Panc1 (cell line): ENCODE measurements around the gene CENPB. TPM values are rescaled to one million over a fixed set of nuclear protein-coding genes. Genes with fewer than 3 reads are reported as not detected.

Experiments
- ATAC-seq: fragments of 200-7000 bp; cut with Tn5 transposase; 2 replicates; pipeline ENCODE4 v1.9.1; 2020; ENCODE audit warnings: mild to moderate bottlenecking, moderate library complexity
- BruUV-seq: library from RNA; stranded (reverse); fragments of 400-500 nt; replicated peaks from 2 replicates; lab custom pipeline; 2021; lab: Mats Ljungman, UMichigan
- CTCF ChIA-PET: fragments of 300-600 bp; sonication (Branson Sonifier 250); formaldehyde crosslinking; loops from one replicate; lab custom pipeline; 2022; ENCODE audit warnings: antibody characterized with exemption; lab: Charles Lee
- POLR2A ChIA-PET: fragments of 300-600 bp; sonication (Branson Sonifier 250); formaldehyde crosslinking; loops from one replicate; lab custom pipeline; 2022; ENCODE audit warnings: antibody characterized with exemption; lab: Charles Lee
- DNase-seq: peaks from one replicate; pipeline ENCODE4 v3.0.0-alpha.2; 2010; ENCODE audit warnings: low read depth, low spot score
- H3K27ac ChIP-seq: 2 replicates; pipeline ENCODE4 v1.5.1; 2011; ENCODE audit warnings: mild to moderate bottlenecking, low read length, inconsistent platforms
- H3K27me3 ChIP-seq: fragments of 200-500 bp; sonication (Bioruptor generic); 2 replicates; pipeline ENCODE4 v1.6.0; 2014; ENCODE audit warnings: low read length, inconsistent platforms; ENCODE audit not compliant: control insufficient read depth, insufficient read depth
- H3K36me3 ChIP-seq: fragments of 200-500 bp; sonication (Bioruptor generic); 2 replicates; pipeline ENCODE4 v1.5.1; 2014; ENCODE audit warnings: inconsistent platforms, mild to moderate bottlenecking, low read length, moderate library complexity; ENCODE audit not compliant: control insufficient read depth, insufficient read depth
- H3K4me1 ChIP-seq: 2 replicates; pipeline ENCODE4 v1.5.1; 2011; ENCODE audit warnings: inconsistent platforms, mild to moderate bottlenecking, low read length, moderate library complexity; ENCODE audit not compliant: control insufficient read depth, insufficient read depth
- H3K4me3 ChIP-seq, 2 experiments: 2 replicates each; pipeline ENCODE4 v1.5.1; 2011 to 2012; ENCODE audit warnings: low read depth in 2 of 2, low read length in 2 of 2, mild to moderate bottlenecking in 2 of 2, inconsistent platforms in 1 of 2, moderate library complexity in 1 of 2
- H3K9me3 ChIP-seq: fragments of 200-500 bp; sonication (Bioruptor generic); 2 replicates; pipeline ENCODE4 v1.5.1; 2014; ENCODE audit warnings: low read depth, mild to moderate bottlenecking, inconsistent platforms, low read length, moderate library complexity; ENCODE audit not compliant: control insufficient read depth, insufficient read depth
- POLR2AphosphoS5 ChIP-seq: IDR thresholded peaks from 2 replicates; pipeline ENCODE4 v1.6.1; 2012; ENCODE audit warnings: mild to moderate bottlenecking, low read depth, low read length, moderate library complexity
- SIN3A ChIP-seq: IDR thresholded peaks from 2 replicates; pipeline ENCODE4 v1.6.1; 2012; ENCODE audit warnings: low read depth, mild to moderate bottlenecking, low read length, moderate library complexity, borderline replicate concordance; ENCODE audit not compliant: insufficient read depth
- TCF7L2 ChIP-seq: IDR thresholded peaks from 2 replicates; pipeline ENCODE4 v1.6.1; 2011; ENCODE audit warnings: mild to moderate bottlenecking, low read depth, low read length, inconsistent platforms
- in situ Hi-C: cut with HindIII; loops from 2 replicates; pipeline ENCODE4 v1.10.0; 2016; ENCODE audit warnings: low sequenced_read_pairs, low pct_unique_long_range_greater_than_20kb
- intact Hi-C: fragments of 100-400 bp; cut with micrococcal nuclease; formaldehyde crosslinking; loops from one replicate; pipeline ENCODE4 v1.10.0; 2022; ENCODE audit not compliant: unreplicated experiment
- total RNA-seq: library from RNA; stranded (reverse); gene quantifications from one replicate; pipeline ENCODE4 v1.2.1, GENCODE V29; 2021; ENCODE audit not compliant: unreplicated experiment
- TF ChIP-seq, protein P1 (sequence below): fragments of 450-650 bp; IDR thresholded peaks from 2 replicates; pipeline ENCODE4 v1.5.1; 2017; ENCODE audit warnings: mild to moderate bottlenecking
- TF ChIP-seq, protein P2 (sequence below), 2 experiments: IDR thresholded peaks; 2 replicates each; pipeline ENCODE4 v1.6.1; 2011 to 2012; ENCODE audit warnings: low read depth in 2 of 2, control low read depth in 1 of 2, low read length in 1 of 2, mild to moderate bottlenecking in 1 of 2, moderate library complexity in 1 of 2; ENCODE audit not compliant: insufficient read depth in 1 of 2

The CENPB gene
- total RNA-seq, 1 experiment from 2014 or later = 154 TPM

DNA sequence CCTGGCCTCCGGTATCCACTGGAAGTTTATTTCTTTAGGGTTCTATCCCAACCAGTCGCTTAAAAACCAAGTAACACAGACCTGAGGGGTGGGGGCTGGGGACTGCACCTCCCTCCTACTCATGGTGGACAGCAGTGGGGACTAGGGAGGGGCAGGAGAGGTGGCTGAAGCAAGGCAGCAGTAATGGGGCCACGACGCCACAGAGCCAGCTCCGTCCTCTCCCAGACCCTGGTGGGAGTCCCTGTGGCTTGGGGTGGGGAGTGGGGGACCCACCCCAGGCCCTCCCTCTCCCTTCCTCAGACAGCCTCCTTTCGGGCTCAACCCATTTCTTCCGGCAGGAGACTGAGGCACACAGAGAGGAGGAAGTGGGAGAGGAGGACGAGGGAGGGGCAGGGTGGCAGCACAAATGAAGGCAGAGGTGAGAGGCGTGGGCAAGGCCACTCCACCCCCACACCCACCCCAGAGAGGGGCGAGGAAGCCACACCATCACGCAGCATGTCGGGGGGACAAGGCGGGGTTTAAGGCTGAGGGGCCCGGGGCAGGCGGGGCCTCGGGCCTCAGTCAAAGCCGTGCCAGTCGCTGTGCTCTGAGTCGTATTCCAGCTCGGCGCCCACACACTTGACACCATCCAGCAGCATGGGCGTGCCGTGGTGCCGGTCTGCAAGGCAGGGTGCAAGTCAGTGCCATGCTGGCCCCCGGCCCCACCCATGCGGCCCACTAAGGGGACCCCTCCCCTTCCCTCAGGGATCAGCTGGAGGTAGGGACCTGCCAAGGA is 32.9 kb downstream of the CENPB start:
- POLR2A ChIA-PET = no interaction called here

DNA sequence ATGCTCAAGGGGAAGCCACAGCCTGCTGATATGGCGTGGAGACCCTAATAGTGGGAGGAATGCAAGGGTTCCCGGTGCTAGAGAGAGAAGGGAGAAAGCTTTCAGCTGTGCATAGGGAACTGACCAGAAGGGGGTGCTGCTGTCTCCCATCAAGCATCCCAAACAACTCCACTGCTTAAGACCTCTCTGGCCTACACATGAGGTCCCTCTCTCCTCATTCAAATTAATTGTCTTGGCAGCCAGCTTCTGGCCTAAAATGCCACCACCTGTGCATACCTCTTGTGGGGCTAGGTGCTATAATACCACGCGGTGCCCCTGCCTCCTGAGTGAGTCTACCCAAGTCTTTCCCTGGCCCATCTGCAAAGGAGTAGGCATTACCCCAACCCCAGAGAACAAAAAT is 33.4 kb downstream of the CENPB start:
- in situ Hi-C loops = no loop called here
- CTCF ChIA-PET = interaction anchor here (0.5 to 1.7 kb wide), 6 partner anchors 15 to 214 kb away, joined by 3 to 11 read pairs (median 6); partner anchors contain the start of genes ADISSP and SPEF1
- peaks cover 6% of the 10 kb centered on the region for H3K27me3 ChIP-seq
- ATAC-seq (peak; percentile 64), DNase-seq (no peak)
- no peaks in the 10 kb centered on the region for H3K9me3 ChIP-seq
- intact Hi-C loops = loop anchor here (1.0 kb wide), 1 partner anchor 28 kb away; the partner anchor contains the start of gene SPEF1
- H3K27ac ChIP-seq = no peak overlapping the region
- no peaks in the 10 kb centered on the region for H3K36me3 ChIP-seq
- BruUV-seq = no TSS peak
- no peak overlapping the region for H3K4me3 ChIP-seq
- TF ChIP-seq SIN3A = no peak
- TF ChIP-seq, protein P1, sequence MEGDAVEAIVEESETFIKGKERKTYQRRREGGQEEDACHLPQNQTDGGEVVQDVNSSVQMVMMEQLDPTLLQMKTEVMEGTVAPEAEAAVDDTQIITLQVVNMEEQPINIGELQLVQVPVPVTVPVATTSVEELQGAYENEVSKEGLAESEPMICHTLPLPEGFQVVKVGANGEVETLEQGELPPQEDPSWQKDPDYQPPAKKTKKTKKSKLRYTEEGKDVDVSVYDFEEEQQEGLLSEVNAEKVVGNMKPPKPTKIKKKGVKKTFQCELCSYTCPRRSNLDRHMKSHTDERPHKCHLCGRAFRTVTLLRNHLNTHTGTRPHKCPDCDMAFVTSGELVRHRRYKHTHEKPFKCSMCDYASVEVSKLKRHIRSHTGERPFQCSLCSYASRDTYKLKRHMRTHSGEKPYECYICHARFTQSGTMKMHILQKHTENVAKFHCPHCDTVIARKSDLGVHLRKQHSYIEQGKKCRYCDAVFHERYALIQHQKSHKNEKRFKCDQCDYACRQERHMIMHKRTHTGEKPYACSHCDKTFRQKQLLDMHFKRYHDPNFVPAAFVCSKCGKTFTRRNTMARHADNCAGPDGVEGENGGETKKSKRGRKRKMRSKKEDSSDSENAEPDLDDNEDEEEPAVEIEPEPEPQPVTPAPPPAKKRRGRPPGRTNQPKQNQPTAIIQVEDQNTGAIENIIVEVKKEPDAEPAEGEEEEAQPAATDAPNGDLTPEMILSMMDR = peak; percentile 92
- POLR2A ChIA-PET = no interaction called here
- H3K4me1 ChIP-seq = no peaks in the 10 kb centered on the region; the same call in 1 of the 2 replicates

More for the DNA sequence above, 32.9 kb downstream of the CENPB start:
- in situ Hi-C loops (no loop called here), intact Hi-C loops (loop anchor here (1.0 kb wide), 1 partner anchor 28 kb away; the partner anchor contains the start of gene SPEF1)
- BruUV-seq = TSS peak; percentile 95
- Histone ChIP-seq H3K4me1 (no peaks in the 10 kb centered on the region; the same call in 1 of the 2 replicates), H3K36me3 (no peaks in the 10 kb centered on the region), H3K27ac (no peak overlapping the region), H3K4me3 (no peak overlapping the region), H3K27me3 (peaks cover 6% of the 10 kb centered on the region), H3K9me3 (no peaks in the 10 kb centered on the region)
- ATAC-seq = no peak
- CTCF ChIA-PET = interaction anchor here (0.5 to 1.7 kb wide), 4 partner anchors 15 to 65 kb away, joined by 5 to 11 read pairs (median 8); partner anchors contain the start of genes ADISSP and SPEF1
- DNase-seq = no peak
- TF ChIP-seq POLR2AphosphoS5 (no peak), TCF7L2 (no peak), SIN3A (no peak)
- TF ChIP-seq, protein P1 = no peak
- TF ChIP-seq, protein P2, sequence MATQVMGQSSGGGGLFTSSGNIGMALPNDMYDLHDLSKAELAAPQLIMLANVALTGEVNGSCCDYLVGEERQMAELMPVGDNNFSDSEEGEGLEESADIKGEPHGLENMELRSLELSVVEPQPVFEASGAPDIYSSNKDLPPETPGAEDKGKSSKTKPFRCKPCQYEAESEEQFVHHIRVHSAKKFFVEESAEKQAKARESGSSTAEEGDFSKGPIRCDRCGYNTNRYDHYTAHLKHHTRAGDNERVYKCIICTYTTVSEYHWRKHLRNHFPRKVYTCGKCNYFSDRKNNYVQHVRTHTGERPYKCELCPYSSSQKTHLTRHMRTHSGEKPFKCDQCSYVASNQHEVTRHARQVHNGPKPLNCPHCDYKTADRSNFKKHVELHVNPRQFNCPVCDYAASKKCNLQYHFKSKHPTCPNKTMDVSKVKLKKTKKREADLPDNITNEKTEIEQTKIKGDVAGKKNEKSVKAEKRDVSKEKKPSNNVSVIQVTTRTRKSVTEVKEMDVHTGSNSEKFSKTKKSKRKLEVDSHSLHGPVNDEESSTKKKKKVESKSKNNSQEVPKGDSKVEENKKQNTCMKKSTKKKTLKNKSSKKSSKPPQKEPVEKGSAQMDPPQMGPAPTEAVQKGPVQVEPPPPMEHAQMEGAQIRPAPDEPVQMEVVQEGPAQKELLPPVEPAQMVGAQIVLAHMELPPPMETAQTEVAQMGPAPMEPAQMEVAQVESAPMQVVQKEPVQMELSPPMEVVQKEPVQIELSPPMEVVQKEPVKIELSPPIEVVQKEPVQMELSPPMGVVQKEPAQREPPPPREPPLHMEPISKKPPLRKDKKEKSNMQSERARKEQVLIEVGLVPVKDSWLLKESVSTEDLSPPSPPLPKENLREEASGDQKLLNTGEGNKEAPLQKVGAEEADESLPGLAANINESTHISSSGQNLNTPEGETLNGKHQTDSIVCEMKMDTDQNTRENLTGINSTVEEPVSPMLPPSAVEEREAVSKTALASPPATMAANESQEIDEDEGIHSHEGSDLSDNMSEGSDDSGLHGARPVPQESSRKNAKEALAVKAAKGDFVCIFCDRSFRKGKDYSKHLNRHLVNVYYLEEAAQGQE (IDR thresholded peaks at IDR 0.05; ENCODE audit: insufficient read depth in 1 of 2, low read depth in 2 of 2, low read length in 1 of 2) = no peak
